Thoracic aorta (tissue), 2 donors: ENCODE data around the gene DHX35. TPM values are rescaled to one million over a fixed set of nuclear protein-coding genes. Genes with fewer than 3 reads are reported as not detected.

Source experiments
- ATAC-seq: fragments of 150-250 bp; one replicate; pipeline ENCODE4 v1.8.0; 2017; ENCODE audit warnings: low read depth; ENCODE audit not compliant: insufficient number of reproducible peaks, low FRiP score
- DNase-seq: peaks from one replicate; pipeline ENCODE4 v3.0.0-alpha.2; 2020; ENCODE audit warnings: low spot score
- H3K27ac ChIP-seq, 2 donors: fragments of 200-600 bp; sonication (generic); 1 replicate in 1 of 2; 2 replicates in 1 of 2; pipeline ENCODE4 v1.5.1; 2016; ENCODE audit warnings: mild to moderate bottlenecking in 2 of 2, moderate library complexity in 2 of 2
- H3K27me3 ChIP-seq: fragments of 200-600 bp; sonication (generic); replicated peaks from 2 replicates; pipeline ENCODE4 v1.6.0; 2016; ENCODE audit warnings: mild to moderate bottlenecking; ENCODE audit not compliant: insufficient read depth
- H3K36me3 ChIP-seq: fragments of 200-600 bp; sonication (generic); one replicate; pipeline ENCODE4 v1.5.1; 2016
- H3K4me1 ChIP-seq, 2 donors: fragments of 200-600 bp; sonication (generic); 1 replicate in 1 of 2; 2 replicates in 1 of 2; pipeline versions ENCODE4 v1.5.1 to v1.6.0; 2016; ENCODE audit warnings: low read depth in 2 of 2, mild to moderate bottlenecking in 1 of 2; ENCODE audit not compliant: control insufficient read depth in 1 of 2
- H3K4me3 ChIP-seq: fragments of 200-600 bp; sonication (generic); 2 replicates; pipeline ENCODE4 v1.5.1; 2016; ENCODE audit warnings: mild to moderate bottlenecking
- H3K9me3 ChIP-seq: fragments of 200-600 bp; sonication (generic); 2 replicates; pipeline ENCODE4 v1.5.1; 2016
- total RNA-seq, 2 donors: library from RNA; depleted of rRNA; stranded (reverse); fragments of >200 nt; gene quantifications; one replicate each; pipeline versions ENCODE4 v1.1.0 to v1.2.3, GENCODE V29; 2016
- TF ChIP-seq, protein P1 (sequence below): fragments of 200-600 bp; sonication (generic); IDR thresholded peaks from one replicate; pipeline ENCODE4 v1.5.1; 2019; ENCODE audit warnings: antibody characterized with exemption

The DHX35 gene
- total RNA-seq, 2 donors from 2014 or later, result 17.9 to 23.8 TPM

DNA sequence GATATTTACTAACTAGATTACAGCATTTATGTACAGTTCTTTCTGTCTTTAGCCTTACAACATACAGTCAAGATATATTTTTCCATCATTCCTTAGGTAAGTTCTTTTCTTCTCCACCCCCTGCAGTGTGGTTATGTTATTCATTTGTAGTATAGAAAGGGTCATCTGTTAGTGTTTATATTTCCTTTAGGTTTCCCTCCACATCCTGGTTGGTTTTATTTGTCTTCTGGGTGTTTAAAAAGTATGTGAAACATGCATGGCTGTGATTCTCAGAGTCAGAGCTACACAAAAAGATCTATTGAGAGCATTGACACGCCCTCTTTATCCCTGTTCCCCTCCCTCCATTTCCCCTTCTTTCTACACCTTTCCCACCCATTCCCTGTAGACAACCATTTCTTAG, 20.1 kb downstream of the DHX35 start:
- no peaks in the 10 kb centered on the region for H3K9me3 ChIP-seq
- H3K27me3 ChIP-seq, result no peaks in the 10 kb centered on the region
- peaks cover 26 to 35% of the 10 kb centered on the region in 2 donors for H3K4me1 ChIP-seq
- no peaks in the 10 kb centered on the region for H3K36me3 ChIP-seq
- DNase-seq (no peak), ATAC-seq (no peak)
- H3K27ac ChIP-seq, result no peak overlapping the region
- TF ChIP-seq, protein P1, sequence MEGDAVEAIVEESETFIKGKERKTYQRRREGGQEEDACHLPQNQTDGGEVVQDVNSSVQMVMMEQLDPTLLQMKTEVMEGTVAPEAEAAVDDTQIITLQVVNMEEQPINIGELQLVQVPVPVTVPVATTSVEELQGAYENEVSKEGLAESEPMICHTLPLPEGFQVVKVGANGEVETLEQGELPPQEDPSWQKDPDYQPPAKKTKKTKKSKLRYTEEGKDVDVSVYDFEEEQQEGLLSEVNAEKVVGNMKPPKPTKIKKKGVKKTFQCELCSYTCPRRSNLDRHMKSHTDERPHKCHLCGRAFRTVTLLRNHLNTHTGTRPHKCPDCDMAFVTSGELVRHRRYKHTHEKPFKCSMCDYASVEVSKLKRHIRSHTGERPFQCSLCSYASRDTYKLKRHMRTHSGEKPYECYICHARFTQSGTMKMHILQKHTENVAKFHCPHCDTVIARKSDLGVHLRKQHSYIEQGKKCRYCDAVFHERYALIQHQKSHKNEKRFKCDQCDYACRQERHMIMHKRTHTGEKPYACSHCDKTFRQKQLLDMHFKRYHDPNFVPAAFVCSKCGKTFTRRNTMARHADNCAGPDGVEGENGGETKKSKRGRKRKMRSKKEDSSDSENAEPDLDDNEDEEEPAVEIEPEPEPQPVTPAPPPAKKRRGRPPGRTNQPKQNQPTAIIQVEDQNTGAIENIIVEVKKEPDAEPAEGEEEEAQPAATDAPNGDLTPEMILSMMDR, result no peak
- no peak overlapping the region for H3K4me3 ChIP-seq

DNA sequence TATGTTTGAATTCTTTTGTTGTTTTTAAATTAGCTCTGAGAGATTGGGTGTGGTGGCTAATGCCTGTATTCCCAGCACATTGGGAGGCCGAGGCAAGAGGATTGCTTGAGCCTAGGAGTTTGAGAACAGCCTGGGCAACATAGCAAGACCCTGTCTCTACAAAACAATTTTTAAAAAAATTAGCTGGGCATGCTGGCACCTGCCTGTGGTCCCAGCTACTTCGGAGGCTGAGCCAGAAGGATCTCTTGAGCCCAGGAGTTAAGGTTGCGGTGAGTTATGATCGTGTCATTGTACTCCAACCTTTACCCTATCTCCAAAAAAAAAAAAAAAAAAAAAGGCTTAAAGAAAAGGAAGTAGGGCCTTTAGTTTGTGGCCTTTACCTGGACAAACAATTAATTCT, 22.9 kb downstream of the DHX35 start:
- ATAC-seq (no peak), DNase-seq (no peak)
- H3K4me3 ChIP-seq, result no peak overlapping the region
- no peaks in the 10 kb centered on the region for H3K27me3 ChIP-seq
- H3K4me1 ChIP-seq, result peaks cover 19 to 29% of the 10 kb centered on the region in 2 donors
- H3K9me3 ChIP-seq, result no peaks in the 10 kb centered on the region
- H3K36me3 ChIP-seq, result peaks cover 5% of the 10 kb centered on the region
- peak overlapping the region; percentile 74 to 79 for H3K27ac ChIP-seq
- TF ChIP-seq, protein P1, result no peak

DNA sequence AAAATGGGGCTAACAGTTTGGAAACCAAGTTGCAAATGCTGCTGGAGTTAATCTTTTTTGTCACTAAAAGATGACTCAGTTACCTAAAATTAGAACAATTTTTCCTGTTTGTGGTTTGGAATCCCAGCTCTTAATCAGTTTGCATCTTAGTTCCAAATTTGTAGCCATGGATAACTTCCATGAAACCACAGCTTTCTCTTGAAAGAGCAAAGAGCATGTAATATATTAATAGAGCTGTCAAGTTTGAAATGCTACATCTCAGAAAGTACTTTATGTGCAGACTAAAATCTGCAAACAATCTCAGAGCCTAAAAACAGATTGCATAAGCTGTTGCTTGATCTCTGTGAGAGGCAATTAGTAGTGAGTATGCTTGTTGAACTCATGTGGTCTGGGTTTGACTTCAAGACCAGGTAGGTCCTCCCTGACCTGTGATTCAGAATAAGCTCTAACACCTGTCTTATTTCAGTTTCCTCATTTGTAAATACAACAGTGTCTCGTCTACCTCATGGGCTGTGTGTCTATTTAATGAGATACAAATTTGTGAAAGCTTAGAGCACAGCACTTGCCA, 23.5 kb downstream of the DHX35 start:
- Histone ChIP-seq H3K4me3 (peak overlapping the region; percentile 45), H3K27me3 (no peaks in the 10 kb centered on the region), H3K9me3 (no peaks in the 10 kb centered on the region), H3K27ac (peak overlapping the region; percentile 74 to 79), H3K36me3 (peaks cover 6% of the 10 kb centered on the region), H3K4me1 (peaks cover 17 to 29% of the 10 kb centered on the region in 2 donors)
- DNase-seq, result no peak
- ATAC-seq, result peak; percentile 69
- TF ChIP-seq, protein P1, result no peak

DNA sequence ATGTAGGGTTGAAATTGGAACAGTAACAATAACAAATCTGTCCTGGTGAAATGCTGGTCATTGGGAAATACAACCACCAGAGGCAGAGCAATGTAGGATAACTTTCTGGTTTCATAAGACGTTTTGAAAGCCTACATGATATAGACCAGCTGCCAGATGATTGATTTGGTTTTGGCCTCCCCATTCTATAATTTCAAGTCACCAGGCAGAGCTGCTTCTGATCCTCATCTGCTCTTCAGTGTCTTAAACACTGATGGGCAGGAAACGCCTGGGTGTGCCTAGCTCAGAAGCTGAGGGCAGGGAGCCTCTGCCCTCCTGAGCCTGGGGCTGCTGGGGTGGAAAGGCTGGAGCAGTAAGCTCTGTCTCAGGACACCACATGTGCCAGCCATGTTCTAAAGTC, 24.5 kb downstream of the DHX35 start:
- TF ChIP-seq, protein P1, result no peak
- Histone ChIP-seq H3K9me3 (no peaks in the 10 kb centered on the region), H3K27me3 (no peaks in the 10 kb centered on the region), H3K36me3 (peaks cover 10% of the 10 kb centered on the region), H3K4me3 (no peak overlapping the region), H3K27ac (peak overlapping the region; percentile 36 to 40), H3K4me1 (peaks cover 17 to 29% of the 10 kb centered on the region in 2 donors)
- DNase-seq (no peak), ATAC-seq (no peak)

DNA sequence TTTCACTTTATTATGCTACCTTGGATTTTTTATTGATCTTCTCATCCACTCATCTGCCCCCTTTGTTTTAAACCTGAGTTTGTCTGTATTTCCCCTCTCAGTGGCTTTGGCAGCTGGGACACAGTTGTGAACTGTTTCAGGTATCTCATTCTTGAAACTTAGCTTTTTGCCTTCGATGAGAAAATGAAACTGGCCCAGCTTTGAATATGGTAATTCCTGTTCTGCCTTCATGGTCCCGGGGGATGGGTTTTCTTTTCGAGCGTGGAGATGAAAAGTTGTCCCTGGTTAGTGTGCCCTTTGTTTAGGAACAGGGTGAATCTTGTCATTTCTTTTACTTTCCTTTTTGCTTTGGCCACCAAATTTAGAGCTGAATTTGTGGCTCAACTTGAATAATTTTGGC, 25.6 kb downstream of the DHX35 start:
- ATAC-seq, result no peak
- TF ChIP-seq, protein P1, result no peak
- Histone ChIP-seq H3K4me1 (peaks cover 17 to 29% of the 10 kb centered on the region in 2 donors), H3K4me3 (no peak overlapping the region), H3K9me3 (no peaks in the 10 kb centered on the region), H3K27ac (no peak overlapping the region), H3K27me3 (no peaks in the 10 kb centered on the region), H3K36me3 (peaks cover 15% of the 10 kb centered on the region)
- no peak for DNase-seq
